Right atrium auricular region (tissue), 2 donors: ENCODE measurements around the gene TSHB. TPM values are rescaled to one million over a fixed set of nuclear protein-coding genes. Genes with fewer than 3 reads are reported as not detected.
"Not testable (repeated sequence)": the region's sequence is repeated elsewhere in the genome, so short reads cannot be mapped to it uniquely, and the experiment has no call there.

Experiments used
- DNase-seq: peaks from one replicate; pipeline ENCODE4 v3.0.0-alpha.2; 2019; ENCODE audit warnings: low spot score
- H3K27ac ChIP-seq, 2 donors: fragments of 200-600 bp; sonication (generic); 1 replicate in 1 of 2; 2 replicates in 1 of 2; pipeline ENCODE4 v1.5.1; 2016 to 2019
- H3K27me3 ChIP-seq, 2 donors: fragments of 200-600 bp; sonication (generic); one replicate each; pipeline versions ENCODE4 v1.5.1 to v1.6.0; 2017 to 2019
- H3K36me3 ChIP-seq: fragments of 200-600 bp; sonication (generic); one replicate; pipeline ENCODE4 v1.5.1; 2016
- H3K4me1 ChIP-seq, 2 donors: fragments of 200-600 bp; sonication (generic); one replicate each; pipeline versions ENCODE4 v1.5.1 to v1.6.0; 2017 to 2019
- H3K4me3 ChIP-seq, 2 donors: fragments of 200-600 bp; sonication (generic); 1 replicate in 1 of 2; 2 replicates in 1 of 2; pipeline ENCODE4 v1.5.1; 2017 to 2019; ENCODE audit warnings: mild to moderate bottlenecking in 1 of 2, moderate library complexity in 1 of 2
- H3K9me3 ChIP-seq, 2 donors: fragments of 200-600 bp; sonication (generic); one replicate each; pipeline ENCODE4 v1.5.1; 2019
- total RNA-seq, 2 donors: library from RNA; depleted of rRNA; stranded (reverse); fragments of >200 nt; gene quantifications; one replicate each; pipeline ENCODE4 v1.1.0, GENCODE V29; 2016
- TF ChIP-seq, protein P1 (sequence below), 2 donors: fragments of 200-600 bp; sonication (generic); IDR thresholded peaks; one replicate each; pipeline ENCODE4 v1.5.1; 2019; ENCODE audit warnings: antibody characterized with exemption in 2 of 2

TSHB gene
- total RNA-seq, 2 donors from 2014 or later, result not detected

DNA sequence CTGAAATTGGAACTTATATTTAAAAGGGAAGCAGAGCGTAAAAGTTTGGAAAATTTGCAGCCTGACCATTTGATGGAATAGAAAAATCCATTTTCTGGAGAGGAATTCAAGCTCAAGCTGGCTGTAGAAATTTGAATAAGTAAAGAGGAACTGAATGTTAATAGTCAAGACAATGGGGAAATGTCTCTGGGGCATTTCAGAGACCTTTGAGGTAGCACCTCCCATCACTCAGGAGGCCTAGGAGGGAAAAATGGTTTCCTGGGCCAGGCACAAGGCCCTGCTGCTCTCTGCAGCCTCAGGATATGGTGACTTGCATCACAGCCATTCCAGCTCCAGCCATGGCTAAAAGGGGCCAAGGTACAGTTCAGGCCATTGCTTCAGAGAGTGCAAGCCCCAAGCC, 17.6 kb upstream of the TSHB start:
- Histone ChIP-seq H3K4me1 (no peaks in the 10 kb centered on the region), H3K9me3 (no peaks in the 10 kb centered on the region), H3K27ac (no peak overlapping the region), H3K27me3 (no peaks in the 10 kb centered on the region), H3K36me3 (no peaks in the 10 kb centered on the region), H3K4me3 (no peak overlapping the region)
- TF ChIP-seq, protein P1, sequence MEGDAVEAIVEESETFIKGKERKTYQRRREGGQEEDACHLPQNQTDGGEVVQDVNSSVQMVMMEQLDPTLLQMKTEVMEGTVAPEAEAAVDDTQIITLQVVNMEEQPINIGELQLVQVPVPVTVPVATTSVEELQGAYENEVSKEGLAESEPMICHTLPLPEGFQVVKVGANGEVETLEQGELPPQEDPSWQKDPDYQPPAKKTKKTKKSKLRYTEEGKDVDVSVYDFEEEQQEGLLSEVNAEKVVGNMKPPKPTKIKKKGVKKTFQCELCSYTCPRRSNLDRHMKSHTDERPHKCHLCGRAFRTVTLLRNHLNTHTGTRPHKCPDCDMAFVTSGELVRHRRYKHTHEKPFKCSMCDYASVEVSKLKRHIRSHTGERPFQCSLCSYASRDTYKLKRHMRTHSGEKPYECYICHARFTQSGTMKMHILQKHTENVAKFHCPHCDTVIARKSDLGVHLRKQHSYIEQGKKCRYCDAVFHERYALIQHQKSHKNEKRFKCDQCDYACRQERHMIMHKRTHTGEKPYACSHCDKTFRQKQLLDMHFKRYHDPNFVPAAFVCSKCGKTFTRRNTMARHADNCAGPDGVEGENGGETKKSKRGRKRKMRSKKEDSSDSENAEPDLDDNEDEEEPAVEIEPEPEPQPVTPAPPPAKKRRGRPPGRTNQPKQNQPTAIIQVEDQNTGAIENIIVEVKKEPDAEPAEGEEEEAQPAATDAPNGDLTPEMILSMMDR (IDR thresholded peaks at IDR 0.05), result no peak
- no peak for DNase-seq

DNA sequence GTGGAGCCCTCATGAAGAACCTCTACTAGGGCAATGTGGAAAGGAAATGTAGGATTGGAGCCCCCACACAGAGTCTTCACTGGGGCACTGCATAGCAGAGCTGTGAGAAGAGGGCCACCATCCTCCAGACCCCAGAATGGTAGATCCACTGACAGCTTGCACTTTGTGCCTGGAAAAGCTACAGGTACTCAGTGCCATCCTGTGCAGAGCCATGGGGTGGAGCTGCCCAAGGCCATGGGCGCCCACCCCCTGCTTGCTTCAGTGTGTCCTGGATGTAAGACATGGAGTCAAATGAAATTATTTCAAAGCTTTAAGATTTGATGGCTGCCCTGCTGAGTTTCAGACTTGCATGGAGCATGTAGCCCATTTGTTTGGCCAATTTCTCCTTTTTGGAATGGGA, 17.2 kb upstream of the TSHB start:
- H3K36me3 ChIP-seq, result no peaks in the 10 kb centered on the region
- no peak overlapping the region for H3K27ac ChIP-seq
- H3K27me3 ChIP-seq, result no peaks in the 10 kb centered on the region
- no peak overlapping the region for H3K4me3 ChIP-seq
- H3K4me1 ChIP-seq, result no peaks in the 10 kb centered on the region
- TF ChIP-seq, protein P1 (IDR thresholded peaks at IDR 0.05), result no peak
- H3K9me3 ChIP-seq, result no peaks in the 10 kb centered on the region
- no peak for DNase-seq

DNA sequence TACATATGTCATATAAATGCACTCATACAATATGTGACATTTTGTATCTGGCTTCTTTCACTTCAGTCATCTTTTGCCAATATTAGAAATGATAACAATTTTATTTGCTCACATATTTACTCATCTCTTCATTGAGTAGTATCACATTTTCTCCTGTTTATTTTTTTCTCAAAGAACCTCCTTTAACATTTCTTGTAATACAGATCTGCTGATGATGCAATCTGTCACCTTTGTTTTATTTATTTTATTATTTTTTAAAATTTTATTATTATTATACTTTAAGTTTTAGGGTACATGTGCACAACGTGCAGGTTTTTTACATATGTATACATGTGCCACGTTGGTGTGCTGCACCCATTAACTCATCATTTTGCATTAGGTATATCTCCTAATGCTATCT, 15.8 kb upstream of the TSHB start:
- H3K9me3 ChIP-seq, result no peaks in the 10 kb centered on the region
- no peaks in the 10 kb centered on the region for H3K27me3 ChIP-seq
- no peak overlapping the region for H3K4me3 ChIP-seq
- no peaks in the 10 kb centered on the region for H3K4me1 ChIP-seq
- TF ChIP-seq, protein P1 (IDR thresholded peaks at IDR 0.05), result no peak
- no peak for DNase-seq
- H3K27ac ChIP-seq, result no peak overlapping the region
- no peaks in the 10 kb centered on the region for H3K36me3 ChIP-seq

DNA sequence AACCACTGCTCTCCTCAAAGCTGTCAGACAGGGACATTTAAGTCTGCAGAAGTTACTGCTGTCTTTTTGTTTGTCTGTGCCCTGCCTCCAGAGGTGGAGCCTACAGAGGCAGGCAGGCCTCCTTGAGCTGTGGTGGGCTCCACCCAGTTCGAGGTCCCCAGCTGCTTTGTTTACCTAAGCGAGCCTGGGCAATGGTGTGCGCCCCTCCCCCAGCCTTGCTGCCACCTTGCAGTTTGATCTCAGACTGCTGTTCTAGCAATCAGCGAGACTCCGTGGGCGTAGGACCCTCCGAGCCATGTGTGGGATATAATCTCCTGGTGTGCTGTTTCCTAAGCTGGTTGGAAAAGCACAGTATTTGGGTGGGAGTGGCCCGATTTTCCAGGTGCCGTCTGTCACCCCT, 10.1 kb upstream of the TSHB start:
- H3K9me3 ChIP-seq, H3K27me3 ChIP-seq, H3K4me1 ChIP-seq, H3K4me3 ChIP-seq, H3K27ac ChIP-seq, H3K36me3 ChIP-seq, DNase-seq: not testable (repeated sequence)

DNA sequence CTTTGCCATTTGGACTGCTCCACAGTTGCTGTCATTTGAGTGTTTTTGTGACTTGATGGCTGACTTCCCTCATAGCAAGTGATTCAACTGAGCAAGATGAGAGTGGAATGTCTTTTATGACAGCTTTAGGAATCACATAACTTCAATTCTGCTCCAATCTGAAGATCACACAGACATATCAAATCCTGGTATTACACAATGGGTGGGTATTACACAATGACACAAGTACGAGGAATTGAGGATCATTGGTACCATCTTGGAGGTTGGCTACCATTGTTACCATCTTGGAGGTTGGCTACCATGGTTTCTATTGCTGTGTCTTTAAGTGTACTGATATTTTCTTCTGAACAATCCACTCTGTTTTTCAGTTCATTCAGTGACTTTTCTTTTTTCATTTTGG, 8.5 kb upstream of the TSHB start:
- TF ChIP-seq, protein P1 (IDR thresholded peaks at IDR 0.05), result no peak
- Histone ChIP-seq H3K4me1 (no peaks in the 10 kb centered on the region), H3K36me3 (no peaks in the 10 kb centered on the region), H3K9me3 (no peaks in the 10 kb centered on the region), H3K27me3 (no peaks in the 10 kb centered on the region), H3K27ac (no peak overlapping the region), H3K4me3 (no peak overlapping the region)
- DNase-seq, result no peak

DNA sequence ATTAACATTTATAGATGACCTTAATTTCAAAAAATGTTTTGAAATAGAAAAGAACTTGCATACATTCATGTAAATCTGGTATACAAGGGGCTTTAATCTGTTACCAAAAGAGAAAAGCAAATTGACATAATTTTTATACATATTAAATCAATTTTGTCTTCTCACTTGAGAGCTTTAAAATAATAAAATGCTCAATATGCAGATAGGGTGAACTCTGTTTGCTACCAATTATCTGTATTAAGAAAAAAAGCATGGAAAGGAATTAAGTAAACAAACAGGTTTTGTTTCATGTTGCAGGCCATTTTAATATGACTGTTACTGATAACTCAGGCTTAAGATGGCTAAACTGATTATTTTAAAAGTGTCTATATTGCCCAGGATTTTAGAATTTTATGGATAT, 6.0 kb upstream of the TSHB start:
- H3K36me3 ChIP-seq, result no peaks in the 10 kb centered on the region
- no peak overlapping the region for H3K27ac ChIP-seq
- no peaks in the 10 kb centered on the region for H3K27me3 ChIP-seq
- no peak for DNase-seq
- no peak overlapping the region for H3K4me3 ChIP-seq
- H3K4me1 ChIP-seq, result no peaks in the 10 kb centered on the region
- H3K9me3 ChIP-seq, result no peaks in the 10 kb centered on the region
- TF ChIP-seq, protein P1 (IDR thresholded peaks at IDR 0.05), result no peak
